Measurements from ENCODE around the gene SV2C.
"Not testable (repeated sequence)": the region's sequence is repeated elsewhere in the genome, so short reads cannot be mapped to it uniquely, and the experiment has no call there.

Gene SV2C

GRCh38 chr5:76204713-76205112, 121.5 kb downstream of the SV2C start:
- DNase-seq, result no peak

GRCh38 chr5:76207120-76207519, 123.9 kb downstream of the SV2C start:
- no peak for DNase-seq

- DNase-seq, result no peak
Measured at GRCh38 chr5:76209297-76209696, 126.1 kb downstream of the SV2C start.

- DNase-seq, result no peak
Measured at GRCh38 chr5:76210946-76211345, 127.8 kb downstream of the SV2C start.

- DNase-seq, result no peak
Measured at GRCh38 chr5:76213858-76214257, 130.7 kb downstream of the SV2C start.

- DNase-seq, result no peak
Measured at GRCh38 chr5:76216748-76217147, 133.6 kb downstream of the SV2C start.

GRCh38 chr5:76219636-76220035, 136.5 kb downstream of the SV2C start:
- DNase-seq, result no peak

GRCh38 chr5:76221311-76221710, 138.1 kb downstream of the SV2C start:
- DNase-seq, result no peak

GRCh38 chr5:76222318-76222717, 139.1 kb downstream of the SV2C start:
- DNase-seq, result no peak

- no peak for DNase-seq
Measured at GRCh38 chr5:76223696-76224095, 140.5 kb downstream of the SV2C start.

- DNase-seq, result no peak
Measured at GRCh38 chr5:76224898-76225297, 141.7 kb downstream of the SV2C start.

- DNase-seq, result no peak
Measured at GRCh38 chr5:76225336-76225735, 142.2 kb downstream of the SV2C start.

GRCh38 chr5:76229900-76230299, 146.7 kb downstream of the SV2C start:
- DNase-seq, result no peak

GRCh38 chr5:76230711-76231285, 147.6 kb downstream of the SV2C start:
- no peak for DNase-seq

GRCh38 chr5:76234665-76235064, 151.5 kb downstream of the SV2C start:
- DNase-seq, result no peak

GRCh38 chr5:76236684-76237083, 153.5 kb downstream of the SV2C start:
- DNase-seq, result no peak

GRCh38 chr5:76240336-76240735, 157.2 kb downstream of the SV2C start:
- no peak for DNase-seq

- not testable (repeated sequence) for DNase-seq
Measured at GRCh38 chr5:76242155-76242554, 159.0 kb downstream of the SV2C start.

GRCh38 chr5:76245590-76245989, 162.4 kb downstream of the SV2C start:
- DNase-seq, result no peak

- no peak for DNase-seq
Measured at GRCh38 chr5:76249621-76250020, 166.4 kb downstream of the SV2C start.

GRCh38 chr5:76250463-76250862, 167.3 kb downstream of the SV2C start:
- no peak for DNase-seq

GRCh38 chr5:76251656-76252055, 168.5 kb downstream of the SV2C start:
- no peak for DNase-seq

GRCh38 chr5:76252437-76252836, 169.3 kb downstream of the SV2C start:
- DNase-seq, result no peak

- peak; percentile 63 for DNase-seq
Measured at GRCh38 chr5:76256116-76256889, 173.1 kb downstream of the SV2C start.
